Sciatic nerve (tissue), 2 donors: Measurements from ENCODE around the gene TANGO2. TPM values are rescaled to one million over a fixed set of nuclear protein-coding genes. Genes with fewer than 3 reads are reported as not detected.

Source experiments
- ATAC-seq: fragments of 200-7000 bp; cut with Tn5 transposase; one replicate; pipeline ENCODE4 v1.9.1; 2020; ENCODE audit warnings: mild to moderate bottlenecking, moderate library complexity
- DNase-seq: peaks from one replicate; pipeline ENCODE4 v3.0.0-alpha.2; 2020; ENCODE audit warnings: low spot score
- intact Hi-C: fragments of 100-400 bp; cut with DNase I; formaldehyde crosslinking; loops from one replicate; pipeline ENCODE4 v1.14.2; 2022
- total RNA-seq: library from RNA; stranded (reverse); fragmentation: NEBNext Ultra II Directional; extraction: Animal tissue kit (Norgen Biotek cat#: 25700); gene quantifications from one replicate; pipeline ENCODE4 v1.2.1, GENCODE V29; 2021
- donor health status: DM: no; HTN: no; CAD: no.
- donor health status: DM: no; HTN: no; CAD: no.

The TANGO2 gene
- total RNA-seq, 1 donor from 2014 or later = 28.4 TPM

- DNase-seq = no peak
- intact Hi-C loops = no loop called here
- ATAC-seq = no peak
Measured at GRCh38 chr22:20034143-20034542, 13.2 kb downstream of the TANGO2 start.

- intact Hi-C loops = no loop called here
- DNase-seq = no peak
- no peak for ATAC-seq
Measured at GRCh38 chr22:20035375-20036083, 14.6 kb downstream of the TANGO2 start.

DNA sequence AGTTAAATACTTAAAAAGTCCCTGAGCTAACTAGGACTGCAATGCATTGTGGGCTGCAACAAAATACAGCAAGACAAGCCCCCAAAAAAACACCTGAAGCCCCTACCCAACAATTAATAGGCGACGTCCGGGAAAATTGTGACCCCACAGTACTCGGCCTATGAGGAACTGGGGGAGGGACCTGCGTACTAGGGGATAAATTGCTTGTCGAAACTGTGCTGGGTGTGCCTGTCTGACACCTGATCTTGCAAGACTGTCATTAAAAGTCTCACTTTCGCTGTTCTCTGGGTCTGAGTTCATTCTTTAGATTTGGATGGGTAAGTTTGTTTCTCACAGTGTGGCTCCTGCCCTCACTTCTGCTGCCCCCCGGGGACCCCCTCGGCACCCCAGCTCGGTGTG is 15.2 kb downstream of the TANGO2 start:
- intact Hi-C loops = no loop called here
- DNase-seq (no peak), ATAC-seq (no peak)

DNA sequence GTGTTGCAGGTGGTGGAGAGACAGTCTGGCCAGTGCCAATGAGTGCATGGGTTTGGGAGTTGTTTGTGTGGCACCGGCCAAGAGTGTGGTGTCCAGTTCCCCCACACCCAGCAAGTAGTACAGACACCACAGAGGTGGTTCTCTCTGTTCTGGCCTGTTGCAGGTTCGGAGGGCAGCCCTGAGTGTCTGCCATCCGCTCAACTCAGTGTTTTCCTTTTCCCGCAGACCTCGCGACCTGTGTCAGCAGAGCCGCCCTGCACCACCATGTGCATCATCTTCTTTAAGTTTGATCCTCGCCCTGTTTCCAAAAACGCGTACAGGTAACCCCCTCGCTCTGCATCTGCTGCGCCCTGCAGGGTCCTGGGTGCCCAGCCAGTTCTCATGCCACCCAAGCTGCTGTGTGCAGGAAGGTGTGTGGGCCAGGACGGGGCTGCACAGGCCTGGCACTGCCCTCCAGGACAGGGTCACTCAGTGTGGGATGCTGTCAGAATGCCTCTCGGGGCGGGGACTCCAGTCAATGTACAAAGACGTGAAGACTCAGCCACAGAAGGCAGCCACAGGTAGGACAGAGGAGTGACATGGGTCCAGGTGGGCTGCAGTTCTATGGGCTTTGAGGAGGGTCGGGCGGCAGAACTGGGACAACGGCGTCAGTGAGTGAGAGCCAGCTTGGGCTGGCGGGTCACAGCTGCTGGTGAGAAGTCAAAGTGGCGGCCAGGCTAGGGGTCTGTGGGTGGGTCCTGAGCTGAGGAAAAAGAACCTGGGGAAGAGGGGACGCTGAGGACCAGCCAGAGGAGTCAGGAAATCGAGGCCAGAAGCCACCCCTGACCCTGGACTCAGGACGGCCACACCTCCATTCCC is 15.9 kb downstream of the TANGO2 start:
- DNase-seq (no peak), ATAC-seq (no peak)
- intact Hi-C loops = no loop called here

DNA sequence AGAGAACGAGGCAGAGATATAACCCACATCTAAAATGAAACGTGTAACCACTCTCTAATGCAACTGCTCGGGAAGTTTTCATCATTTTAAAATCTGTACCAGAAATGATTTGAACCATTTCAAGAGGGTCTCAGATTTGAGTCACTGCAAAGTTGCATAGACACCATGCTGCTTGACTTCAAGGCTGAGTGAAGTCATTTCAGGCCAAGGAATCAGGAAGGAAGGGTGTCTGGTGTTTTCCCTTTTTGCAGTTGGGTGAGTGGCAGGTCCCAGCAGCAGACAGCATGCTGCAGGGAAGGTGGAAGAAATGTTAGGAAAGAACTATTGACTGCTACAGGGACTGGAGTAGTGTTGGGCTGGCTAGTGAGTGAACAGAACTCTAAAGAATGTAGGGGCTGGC is 16.5 kb downstream of the TANGO2 start:
- DNase-seq = no peak

DNA sequence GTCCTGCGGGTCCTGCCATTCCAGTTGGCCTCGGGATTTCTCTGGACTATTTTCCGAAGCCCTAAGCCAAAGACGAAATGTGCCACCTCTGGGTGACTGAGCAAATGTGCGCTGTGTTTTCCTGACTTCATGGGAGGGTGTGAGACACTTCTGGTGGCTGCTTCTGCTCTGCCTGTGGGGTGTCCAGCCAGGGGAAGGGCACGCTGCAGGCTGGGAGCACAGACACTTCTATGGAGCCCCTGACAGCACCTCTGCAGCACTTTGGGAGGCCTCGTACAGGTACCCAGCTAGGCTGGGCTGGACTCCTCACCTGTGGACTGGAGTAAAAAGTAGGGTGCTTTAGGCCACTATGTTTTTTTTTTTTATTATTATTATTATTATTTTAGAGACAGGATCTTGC is 17.7 kb downstream of the TANGO2 start:
- ATAC-seq (no peak), DNase-seq (no peak)
- intact Hi-C loops = no loop called here

More for the DNA sequence above, 16.5 kb downstream of the TANGO2 start:
- intact Hi-C loops = no loop called here
- ATAC-seq = no peak

GRCh38 chr22:20039683-20040325 is 18.9 kb downstream of the TANGO2 start:
- no peak for ATAC-seq
- no peak for DNase-seq
- intact Hi-C loops = no loop called here

GRCh38 chr22:20040327-20041200 is 19.7 kb downstream of the TANGO2 start:
- no peak for ATAC-seq

GRCh38 chr22:20043057-20043996 is 22.4 kb downstream of the TANGO2 start:
- ATAC-seq = no peak
- intact Hi-C loops = no loop called here
- no peak for DNase-seq

More at GRCh38 chr22:20040327-20041200, 19.7 kb downstream of the TANGO2 start:
- intact Hi-C loops = no loop called here
- no peak for DNase-seq

DNA sequence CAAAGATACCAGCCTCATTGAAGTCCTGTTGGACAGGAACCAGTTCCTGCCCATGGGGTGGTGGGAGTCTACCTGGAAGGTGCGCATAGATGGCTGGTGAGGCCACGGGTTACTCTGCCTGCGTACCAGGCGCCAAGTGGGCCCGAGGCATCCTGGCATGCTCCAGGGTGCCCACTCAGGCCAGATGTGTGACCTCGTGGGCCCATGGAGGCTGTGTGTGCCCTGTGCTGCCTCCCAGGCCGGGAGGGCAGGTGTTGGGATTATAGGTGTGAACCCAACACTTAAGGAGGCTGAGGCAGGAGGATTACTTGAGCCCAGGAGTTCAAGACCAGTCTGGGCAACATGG is 23.1 kb downstream of the TANGO2 start:
- intact Hi-C loops = loop anchor here (2.0 kb wide), 1 partner anchor 25 kb away; no protein-coding TSS in a partner anchor
- no peak for DNase-seq
- no peak for ATAC-seq

DNA sequence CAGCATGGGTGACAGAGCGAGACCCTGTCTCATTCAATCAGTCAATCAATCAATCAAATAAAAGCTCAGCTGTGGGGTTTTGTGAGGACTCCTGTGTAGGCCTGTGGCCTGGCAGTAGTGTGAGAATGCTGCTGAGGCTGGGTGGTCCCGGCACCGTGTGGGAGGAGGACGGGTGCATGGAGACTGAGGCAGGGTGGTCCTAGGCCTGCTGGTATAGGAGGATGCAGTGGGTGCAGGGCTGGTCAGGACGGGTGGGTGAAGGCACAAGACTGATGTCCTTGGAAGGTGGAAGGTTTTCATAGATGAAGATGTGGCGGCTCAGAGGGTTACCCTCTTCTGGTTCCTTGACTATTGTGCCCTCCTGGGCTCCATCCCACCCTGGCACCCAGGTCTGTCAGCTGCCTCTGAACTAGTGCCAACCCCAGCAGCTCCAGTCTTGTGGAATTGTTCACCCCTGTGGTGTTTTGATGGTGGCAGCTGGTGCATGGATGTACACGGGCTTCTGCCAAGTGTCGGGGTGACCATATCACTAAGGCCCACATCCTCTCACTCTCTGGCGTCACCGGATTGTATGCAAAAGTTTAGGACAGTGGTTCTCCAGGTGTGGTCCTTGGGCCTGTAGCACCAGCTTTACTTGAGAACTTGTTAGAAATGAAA is 23.7 kb downstream of the TANGO2 start:
- DNase-seq = no peak
- intact Hi-C loops = loop anchor here (2.0 kb wide), 1 partner anchor 26 kb away; no protein-coding TSS in a partner anchor
- no peak for ATAC-seq

DNA sequence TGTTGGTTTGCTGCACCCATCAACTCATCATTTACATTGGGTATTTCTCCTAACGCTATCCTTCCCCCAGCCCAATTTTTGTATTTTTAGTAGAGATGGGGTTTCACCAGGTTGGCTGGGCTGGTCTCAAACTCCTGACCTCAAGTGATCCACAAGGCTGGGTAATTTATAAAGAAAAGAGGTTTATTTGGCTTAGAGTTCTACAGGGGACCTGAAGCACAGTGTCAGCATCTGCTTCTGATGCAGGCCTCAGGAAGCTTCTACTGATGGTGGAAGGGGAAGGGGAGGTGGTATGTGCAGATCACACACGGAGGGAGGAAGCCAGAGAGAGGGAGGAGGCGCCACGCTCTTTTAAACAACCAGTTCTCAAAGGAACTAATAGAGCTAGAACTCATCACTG is 25.8 kb downstream of the TANGO2 start:
- intact Hi-C loops = no loop called here
- DNase-seq = no peak
- no peak for ATAC-seq

DNA sequence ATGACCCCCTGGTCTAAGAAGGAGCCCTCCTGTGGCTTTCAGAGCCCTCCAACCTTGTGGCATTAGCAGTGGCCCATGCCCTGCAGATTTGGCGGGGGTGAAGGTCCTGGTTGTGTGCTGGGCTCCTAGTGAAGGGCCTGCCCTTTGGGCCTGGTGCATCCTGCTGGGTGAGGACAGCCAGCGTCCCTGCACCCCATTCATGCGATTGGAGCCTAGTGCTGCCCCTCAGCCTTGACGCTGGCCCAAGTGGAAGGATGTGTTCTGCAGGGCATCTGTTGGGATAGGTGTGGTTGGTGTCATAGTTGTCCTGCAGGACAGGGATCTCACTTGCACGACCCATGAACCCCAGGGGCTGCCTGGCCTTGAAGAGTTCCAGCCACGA is 31.0 kb downstream of the TANGO2 start:
- no peak for DNase-seq
- intact Hi-C loops = no loop called here

DNA sequence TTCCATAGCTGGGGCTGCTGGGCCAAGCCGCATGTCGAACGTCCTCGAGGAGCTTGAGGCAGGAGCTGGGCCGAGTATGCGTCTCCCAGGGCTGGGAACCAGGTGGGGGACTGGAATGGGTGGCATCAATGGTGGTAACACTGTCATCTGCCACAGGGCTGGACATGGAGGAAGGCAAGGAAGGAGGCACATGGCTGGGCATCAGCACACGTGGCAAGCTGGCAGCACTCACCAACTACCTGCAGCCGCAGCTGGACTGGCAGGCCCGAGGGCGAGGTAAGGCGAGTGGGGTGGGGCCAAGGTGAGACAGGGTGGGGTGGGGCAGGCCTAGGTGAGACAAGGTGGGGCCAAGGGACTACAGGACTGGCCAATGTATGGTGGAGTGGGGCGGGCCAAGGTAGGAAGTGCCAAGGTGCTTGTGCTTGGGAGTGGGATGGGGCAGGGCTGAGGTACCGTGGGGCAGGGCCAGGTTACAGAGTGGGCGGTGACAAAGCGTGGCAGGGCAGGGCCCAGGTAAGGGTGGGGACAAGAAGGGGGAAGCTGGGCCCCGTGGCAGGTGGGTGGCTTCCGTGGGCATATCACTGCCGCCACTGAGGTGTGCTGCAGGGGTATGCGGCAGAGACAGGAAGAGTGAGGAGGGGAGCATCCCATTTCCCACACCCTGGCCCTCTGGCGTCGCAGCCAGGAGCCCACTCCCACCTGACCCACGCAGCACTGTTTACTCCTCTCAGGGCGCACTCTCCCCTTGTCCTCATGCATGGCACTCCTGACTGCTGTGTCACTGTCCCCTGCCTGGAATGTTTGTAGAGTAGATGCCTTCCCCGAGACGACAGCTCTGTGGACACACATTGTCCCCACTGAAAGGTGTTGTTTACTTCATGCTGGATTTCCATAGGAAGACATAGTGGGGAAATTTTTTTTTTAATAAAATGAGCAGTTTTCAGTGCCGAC is 31.7 kb downstream of the TANGO2 start:
- no peak for DNase-seq
- intact Hi-C loops = no loop called here
- peak; percentile 28 for ATAC-seq

More for the DNA sequence above, 31.0 kb downstream of the TANGO2 start:
- no peak for ATAC-seq

DNA sequence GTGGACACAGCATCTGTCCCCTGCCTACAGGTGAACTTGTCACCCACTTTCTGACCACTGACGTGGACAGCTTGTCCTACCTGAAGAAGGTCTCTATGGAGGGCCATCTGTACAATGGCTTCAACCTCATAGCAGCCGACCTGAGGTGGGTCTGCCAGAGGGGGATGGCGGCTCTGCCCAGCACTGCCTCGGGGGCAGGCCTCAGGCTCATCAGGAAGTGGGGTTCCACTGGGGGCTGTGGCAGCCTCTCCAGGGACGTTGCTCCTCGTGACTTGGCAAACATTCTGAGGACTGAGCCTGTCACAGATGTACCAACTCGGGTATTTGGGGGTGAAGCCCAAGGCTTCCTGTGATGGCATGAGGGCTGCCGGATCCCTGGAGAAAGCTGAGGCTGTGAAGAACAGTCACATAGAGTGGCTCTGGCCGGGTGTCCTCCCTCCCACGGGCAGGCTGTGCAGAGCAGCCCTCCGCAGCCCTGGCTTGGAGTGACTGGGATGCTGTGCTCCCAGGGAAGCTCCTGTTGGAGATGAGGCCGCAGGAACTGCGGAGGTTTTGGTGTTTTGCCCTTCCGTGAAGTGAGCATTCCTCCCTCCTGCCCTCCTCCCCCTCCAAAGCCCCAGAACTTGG is 32.6 kb downstream of the TANGO2 start:
- DNase-seq (no peak), ATAC-seq (no peak)
- intact Hi-C loops = no loop called here

DNA sequence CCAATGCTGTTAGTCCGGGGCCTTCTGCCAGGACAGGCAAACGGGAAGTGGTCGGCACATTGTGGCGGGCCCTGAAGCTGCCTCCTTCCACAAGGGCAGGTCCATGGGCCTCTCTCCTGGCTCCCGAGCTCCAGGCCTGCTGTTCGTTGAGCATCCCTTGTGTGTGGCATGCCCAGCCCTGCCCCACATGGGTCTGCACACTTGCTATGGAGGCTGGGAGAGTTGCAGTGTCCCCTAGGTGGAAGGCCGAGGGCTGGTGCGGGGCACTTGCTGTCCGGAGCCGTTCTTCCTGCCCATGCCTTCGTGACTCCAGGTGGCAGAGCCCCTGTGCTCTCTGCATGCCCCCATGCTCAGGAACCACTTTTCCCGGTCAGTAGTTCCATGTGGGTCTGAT is 33.1 kb downstream of the TANGO2 start:
- ATAC-seq (no peak), DNase-seq (no peak)
- intact Hi-C loops = no loop called here
